HepG2 (cell line): ENCODE results near the gene SLCO2A1. TPM values are rescaled to one million over a fixed set of nuclear protein-coding genes. Genes with fewer than 3 reads are reported as not detected.

Experiments
- ATAC-seq: fragments of 200-7000 bp; cut with Tn5 transposase; 3 replicates; pipeline ENCODE4 v1.9.1; 2020; ENCODE audit warnings: mild to moderate bottlenecking, moderate library complexity
- BruUV-seq: library from RNA; stranded (reverse); fragments of 400-500 nt; replicated peaks from 2 replicates; lab custom pipeline; 2021; lab: Mats Ljungman, UMichigan
- CTCF ChIA-PET: fragments of 300-600 bp; formaldehyde crosslinking; extraction: SDS; loops from one replicate; lab custom pipeline; 2021; ENCODE audit warnings: low total read pairs, inconsistent platforms, low intra/inter-chr PET ratio; lab: Yijun Ruan, JAX
- POLR2A ChIA-PET: fragments of 350-600 bp; sonication (Branson Sonifier 250); formaldehyde crosslinking; loops from one replicate; lab custom pipeline; 2020; ENCODE audit warnings: antibody characterized with exemption, inconsistent platforms; lab: Yijun Ruan, JAX
- DNase-seq: peaks from one replicate; pipeline ENCODE4 v3.0.0-alpha.2; 2015; ENCODE audit warnings: low spot score
- FAIRE-seq: peaks from 3 replicates; lab custom pipeline; 2011; peaks lifted over from hg19 to GRCh38; lab: Jason Lieb, UNC
- H2AFZ ChIP-seq: one replicate; pipeline ENCODE4 v1.6.1; 2011; ENCODE audit warnings: low read length, inconsistent platforms
- H3K27ac ChIP-seq: fragments of 300-600 bp; 3 replicates; pipeline ENCODE4 v1.8.0; 2011; ENCODE audit warnings: mixed run types, mild to moderate bottlenecking, mixed read lengths, low read length, inconsistent platforms; ENCODE audit not compliant: insufficient read depth; ENCODE audit errors: extremely low read length
- H3K27me3 ChIP-seq, 2 experiments: fragments of 200-600 bp in 1 of 2; 2 replicates in 1 of 2; 3 replicates in 1 of 2; pipeline versions ENCODE4 v1.6.0 to v1.8.0; 2011; ENCODE audit warnings: low read length in 2 of 2, mild to moderate bottlenecking in 2 of 2, moderate library complexity in 2 of 2, inconsistent platforms in 1 of 2; ENCODE audit not compliant: insufficient read depth in 2 of 2, control insufficient read depth in 1 of 2
- H3K36me3 ChIP-seq, 2 experiments: fragments of 200-600 bp in 1 of 2; replicated peaks in 1 of 2; 2 replicates in 1 of 2; 3 replicates in 1 of 2; pipeline versions ENCODE4 v1.5.1 to v1.8.0; 2011; ENCODE audit warnings: low read length in 2 of 2, inconsistent platforms in 1 of 2; ENCODE audit not compliant: insufficient read depth in 2 of 2, control insufficient read depth in 1 of 2
- H3K4me1 ChIP-seq: 2 replicates; pipeline ENCODE4 v1.5.1; 2012; ENCODE audit warnings: low read length, inconsistent platforms; ENCODE audit not compliant: insufficient read depth
- H3K4me2 ChIP-seq: 2 replicates; pipeline ENCODE4 v1.6.0; 2011; ENCODE audit warnings: low read depth, low read length, inconsistent platforms
- H3K4me3 ChIP-seq, 3 experiments: fragments of 200-600 bp in 1 of 3; sonication (generic), shearing (Covaris generic) in 1 of 3; replicated peaks in 1 of 3; 2 replicates each; pipeline ENCODE4 v1.5.1; 2011 to 2016; ENCODE audit warnings: low read length in 3 of 3, inconsistent platforms in 2 of 3, low read depth in 2 of 3, mild to moderate bottlenecking in 2 of 3, control low read depth in 1 of 3, mixed read lengths in 1 of 3; ENCODE audit not compliant: insufficient read depth in 1 of 3
- H3K79me2 ChIP-seq: one replicate; pipeline ENCODE4 v1.6.1; 2011; ENCODE audit warnings: low read length, inconsistent platforms; ENCODE audit not compliant: insufficient read depth
- H3K9ac ChIP-seq: 2 replicates; pipeline ENCODE4 v1.6.0; 2011; ENCODE audit warnings: mild to moderate bottlenecking, low read depth, low read length, inconsistent platforms; ENCODE audit not compliant: insufficient read depth
- H3K9me3 ChIP-seq: 2 replicates; pipeline ENCODE4 v1.5.1; 2012; ENCODE audit warnings: mild to moderate bottlenecking, low read length
- H4K20me1 ChIP-seq: 2 replicates; pipeline ENCODE4 v1.6.0; 2011; ENCODE audit warnings: inconsistent platforms, mild to moderate bottlenecking, low read length, moderate library complexity; ENCODE audit not compliant: insufficient read depth
- ATF4 ChIP-seq, 2 experiments: fragments of 450-650 bp in 1 of 2; sonication (generic) in 1 of 2; formaldehyde crosslinking; IDR thresholded peaks; 2 replicates each; pipeline versions ENCODE4 v1.5.0 to v1.8.0; 2020 to 2022; ENCODE audit warnings: mild to moderate bottlenecking in 1 of 2, missing genetic modification reagents in 1 of 2
- FLYWCH1 ChIP-seq: sonication (generic); formaldehyde crosslinking; IDR thresholded peaks from 2 replicates; pipeline ENCODE4 v1.8.1; 2023; ENCODE audit warnings: mild to moderate bottlenecking, missing genetic modification reagents
- HMGXB4 ChIP-seq, 2 experiments: sonication (generic) in 1 of 2; formaldehyde crosslinking in 1 of 2; IDR thresholded peaks; 2 replicates each; pipeline versions ENCODE4 v1.4.0 to v1.6.1; 2018 to 2020; ENCODE audit warnings: missing genetic modification reagents in 2 of 2, borderline replicate concordance in 1 of 2, low read depth in 1 of 2, mild to moderate bottlenecking in 1 of 2, missing biosample characterization in 1 of 2
- IRX3 ChIP-seq: sonication (generic); formaldehyde crosslinking; IDR thresholded peaks from 2 replicates; pipeline ENCODE4 v1.8.1; 2023; ENCODE audit warnings: mild to moderate bottlenecking, low read depth, missing genetic modification reagents, borderline replicate concordance
- JUN ChIP-seq: sonication (generic); formaldehyde crosslinking; IDR thresholded peaks from 2 replicates; pipeline ENCODE4 v1.4.0; 2020; ENCODE audit warnings: mild to moderate bottlenecking, missing genetic modification reagents
- LBX2 ChIP-seq: sonication (generic); formaldehyde crosslinking; IDR thresholded peaks from 2 replicates; pipeline ENCODE4 v1.5.0; 2020; ENCODE audit warnings: missing genetic modification reagents, mild to moderate bottlenecking, borderline replicate concordance
- NAIF1 ChIP-seq: sonication (generic); formaldehyde crosslinking; IDR thresholded peaks from 2 replicates; pipeline ENCODE4 v1.5.0; 2020; ENCODE audit warnings: mild to moderate bottlenecking, missing genetic modification reagents, borderline replicate concordance
- PBX2 ChIP-seq: IDR thresholded peaks from 2 replicates; pipeline ENCODE4 v1.6.1; 2016; ENCODE audit warnings: control low read depth
- ZBTB37 ChIP-seq: sonication (generic); formaldehyde crosslinking; IDR thresholded peaks from 2 replicates; pipeline ENCODE4 v1.4.0; 2020; ENCODE audit warnings: mild to moderate bottlenecking, missing genetic modification reagents
- ZBTB49 ChIP-seq: sonication (generic); formaldehyde crosslinking; IDR thresholded peaks from 2 replicates; pipeline ENCODE4 v1.4.0; 2020; ENCODE audit warnings: missing genetic modification reagents, borderline replicate concordance
- ZNF326 ChIP-seq: sonication (generic); formaldehyde crosslinking; IDR thresholded peaks from 2 replicates; pipeline ENCODE4 v1.4.0; 2020; ENCODE audit warnings: missing genetic modification reagents, borderline replicate concordance
- ZNF333 ChIP-seq: sonication (generic); formaldehyde crosslinking; IDR thresholded peaks from 2 replicates; pipeline ENCODE4 v1.4.0; 2020; ENCODE audit warnings: mild to moderate bottlenecking, missing genetic modification reagents, borderline replicate concordance
- ZNF34 ChIP-seq: sonication (generic); formaldehyde crosslinking; IDR thresholded peaks from 2 replicates; pipeline ENCODE4 v1.4.0; 2020; ENCODE audit warnings: mild to moderate bottlenecking, missing genetic modification reagents, borderline replicate concordance
- WGBS: methylation state at CpG from one replicate; pipeline ENCODE4 v1.1.6; 2017; ENCODE audit warnings: low lambda C conversion rate; 5-methylcytosine and 5-hydroxymethylcytosine counted together
- in situ Hi-C: cut with HindIII; loops from 2 replicates; pipeline ENCODE4 v1.10.0; 2017; ENCODE audit warnings: low pct_unique_long_range_greater_than_20kb; ENCODE audit not compliant: extremely low pct_ligation_motif_present
- intact Hi-C: fragments of 100-400 bp; cut with micrococcal nuclease; formaldehyde crosslinking; loops from one replicate; pipeline ENCODE4 v1.10.0; 2022; ENCODE audit not compliant: unreplicated experiment
- polyA plus RNA-seq, 8 experiments: library from polyadenylated mRNA; depleted of rRNA in 3 of 8; stranded (reverse) in 7 of 8; unstranded in 1 of 8; fragments of >200 nt; fragmentation: Illumina TruSeq in 4 of 8; extraction: Trizol in 4 of 8; gene quantifications; 2 replicates each; pipeline versions ENCODE4 v1.2.1 to v1.2.3, GENCODE V29; 2011 to 2016; ENCODE audit warnings: low read depth in 4 of 8, missing spikeins in 1 of 8, mixed read lengths in 1 of 8; ENCODE audit not compliant: insufficient read depth in 1 of 8
- total RNA-seq, 5 experiments: library from RNA; depleted of rRNA; stranded (reverse); fragments of >200 nt; fragmentation: Illumina TruSeq; extraction: Trizol; gene quantifications; 2 replicates each; pipeline ENCODE4 v1.2.3, GENCODE V29; 2016; ENCODE audit warnings: low read depth in 1 of 5

Gene SLCO2A1
- total and polyA plus RNA-seq, 2 of the 13 experiments (the other 11 are each of a cell fraction or from before 2014, with no cell fraction given): 0.04 TPM; not detected in 1

- H3K9me3 ChIP-seq: no peaks in the 10 kb centered on the region
- FAIRE-seq (no peak), ATAC-seq (no peak), DNase-seq (no peak)
- H2AFZ ChIP-seq: no peak overlapping the region
- H3K9ac ChIP-seq: no peak overlapping the region
- ChIA-PET CTCF (no interaction called here), POLR2A (no interaction called here)
- 41% methylated on average over 3 of the region's 5 CpGs for WGBS
- no peaks in the 10 kb centered on the region for H3K4me1 ChIP-seq
- no peaks in the 10 kb centered on the region for H3K36me3 ChIP-seq
- intact Hi-C loops: no loop called here
- in situ Hi-C loops: no loop called here
- no peak overlapping the region for H3K27ac ChIP-seq
- H3K4me2 ChIP-seq: no peak overlapping the region
- H4K20me1 ChIP-seq: no peaks in the 10 kb centered on the region
- H3K27me3 ChIP-seq: peaks cover 4 to 52% of the 10 kb centered on the region in 2 experiments; a peak in 4 of 5 replicates
- no peaks in the 10 kb centered on the region for H3K79me2 ChIP-seq
- no peak overlapping the region for H3K4me3 ChIP-seq
- no TSS peak for BruUV-seq
- TF ChIP-seq HMGXB4 (CRISPR knock-in tag; IDR thresholded peaks at IDR 0.05; ENCODE audit: borderline replicate concordance in 1 of 2, low read depth in 1 of 2): no peak
- no peak for TF ChIP-seq IRX3 (CRISPR knock-in tag)
- no peak for TF ChIP-seq LBX2 (CRISPR knock-in tag)
- no peak for TF ChIP-seq ATF4 (CRISPR knock-in tag; IDR thresholded peaks at IDR 0.05)
- no peak for TF ChIP-seq PBX2 (CRISPR knock-in tag)
- TF ChIP-seq ZNF34 (CRISPR knock-in tag): no peak
- no peak for TF ChIP-seq ZNF326 (CRISPR knock-in tag)
- TF ChIP-seq ZBTB37 (CRISPR knock-in tag): no peak
- TF ChIP-seq NAIF1 (CRISPR knock-in tag): no peak
- TF ChIP-seq ZBTB49 (CRISPR knock-in tag): no peak
- TF ChIP-seq ZNF333 (CRISPR knock-in tag): no peak
- TF ChIP-seq FLYWCH1 (CRISPR knock-in tag): no peak
- TF ChIP-seq JUN (CRISPR knock-in tag): no peak
These were observed 138.6 kb downstream of the SLCO2A1 start for GRCh38 chr3:133890972-133891644.
